ENCODE measurements around the gene GPR107.

GRCh38 chr9:130160862-130161470 lies 107.3 kb downstream of the GPR107 start:
- no peak for TF ChIP-seq POU6F1 (CRISPR knock-in tag; IDR thresholded peaks at IDR 0.05; ENCODE audit: borderline replicate concordance, low read depth)
- TF ChIP-seq CREB5 (CRISPR knock-in tag; IDR thresholded peaks at IDR 0.05; ENCODE audit: low read depth): no peak
- no peak for TF ChIP-seq TCF4 (CRISPR knock-in tag; IDR thresholded peaks at IDR 0.05; ENCODE audit: borderline replicate concordance)
- no peak for TF ChIP-seq SNAI2 (CRISPR knock-in tag; IDR thresholded peaks at IDR 0.05)
- TF ChIP-seq ZFP3 (CRISPR knock-in tag; IDR thresholded peaks at IDR 0.05): no peak
- TF ChIP-seq TOX (CRISPR knock-in tag; IDR thresholded peaks at IDR 0.05; ENCODE audit: borderline replicate concordance): no peak
- TF ChIP-seq PATZ1 (CRISPR knock-in tag; IDR thresholded peaks at IDR 0.05; ENCODE audit: borderline replicate concordance): no peak
- no peak for TF ChIP-seq ZNF70 (CRISPR knock-in tag; IDR thresholded peaks at IDR 0.05)
- TF ChIP-seq TSHZ2 (CRISPR knock-in tag; IDR thresholded peaks at IDR 0.05): no peak
- TF ChIP-seq RARB (CRISPR knock-in tag; IDR thresholded peaks at IDR 0.05): no peak
- no peak for TF ChIP-seq GLIS3 (CRISPR knock-in tag; IDR thresholded peaks at IDR 0.05)
